Pons (tissue), 1 donor: Measurements from ENCODE around the gene LARP4B.
A peak's percentile ranks its signal among the peaks of the same experiment; 100 is the strongest.

Experiments used
- DNase-seq: peaks from one replicate; pipeline ENCODE4 v3.0.0-alpha.2; 2016; ENCODE audit warnings: low spot score

LARP4B gene

GRCh38 chr10:807163-807957, 124.1 kb downstream of the LARP4B start:
- no peak for DNase-seq

- DNase-seq, result peak; percentile 9
Measured at GRCh38 chr10:806451-807162, 124.9 kb downstream of the LARP4B start.

GRCh38 chr10:805620-806305, 125.7 kb downstream of the LARP4B start:
- DNase-seq, result no peak

GRCh38 chr10:804787-805619, 126.5 kb downstream of the LARP4B start:
- no peak for DNase-seq

GRCh38 chr10:804191-804781, 127.2 kb downstream of the LARP4B start:
- no peak for DNase-seq

GRCh38 chr10:803041-803741, 128.3 kb downstream of the LARP4B start:
- no peak for DNase-seq

- DNase-seq, result no peak
Measured at GRCh38 chr10:802506-802905, 129.0 kb downstream of the LARP4B start.

GRCh38 chr10:797179-797578, 134.3 kb downstream of the LARP4B start:
- no peak for DNase-seq

- no peak for DNase-seq
Measured at GRCh38 chr10:796233-796632, 135.3 kb downstream of the LARP4B start.

GRCh38 chr10:794382-794956, 137.0 kb downstream of the LARP4B start:
- peak; percentile 20 for DNase-seq

GRCh38 chr10:792792-793100, 138.8 kb downstream of the LARP4B start:
- no peak for DNase-seq

- no peak for DNase-seq
Measured at GRCh38 chr10:792083-792791, 139.3 kb downstream of the LARP4B start.

GRCh38 chr10:791639-792038, 139.9 kb downstream of the LARP4B start:
- no peak for DNase-seq

- DNase-seq, result no peak
Measured at GRCh38 chr10:790821-791551, 140.5 kb downstream of the LARP4B start.

GRCh38 chr10:789831-790701, 141.4 kb downstream of the LARP4B start:
- no peak for DNase-seq

- DNase-seq, result peak; percentile 57
Measured at GRCh38 chr10:788796-789748, 142.4 kb downstream of the LARP4B start.
